Suprapubic skin (tissue), 3 donors: ENCODE data around the gene CLEC16A.

Experiments
- CTCF ChIP-seq, 2 donors: fragments of 200-600 bp in 1 of 2; fragments of 450-650 bp in 1 of 2; sonication (generic) in 1 of 2; IDR thresholded peaks; one replicate each; pipeline ENCODE4 v1.5.1; 2016 to 2019; ENCODE audit warnings: antibody characterized with exemption in 2 of 2, mild to moderate bottlenecking in 1 of 2, moderate library complexity in 1 of 2
- EP300 ChIP-seq: sonication (generic); formaldehyde crosslinking; IDR thresholded peaks from one replicate; pipeline ENCODE4 v1.6.1; 2017; ENCODE audit warnings: antibody characterized with exemption
- POLR2A ChIP-seq, 2 donors: fragments of 450-650 bp; IDR thresholded peaks; one replicate each; pipeline ENCODE4 v1.6.1; 2017; ENCODE audit warnings: antibody characterized with exemption in 2 of 2, mild to moderate bottlenecking in 2 of 2, moderate library complexity in 2 of 2

DNA sequence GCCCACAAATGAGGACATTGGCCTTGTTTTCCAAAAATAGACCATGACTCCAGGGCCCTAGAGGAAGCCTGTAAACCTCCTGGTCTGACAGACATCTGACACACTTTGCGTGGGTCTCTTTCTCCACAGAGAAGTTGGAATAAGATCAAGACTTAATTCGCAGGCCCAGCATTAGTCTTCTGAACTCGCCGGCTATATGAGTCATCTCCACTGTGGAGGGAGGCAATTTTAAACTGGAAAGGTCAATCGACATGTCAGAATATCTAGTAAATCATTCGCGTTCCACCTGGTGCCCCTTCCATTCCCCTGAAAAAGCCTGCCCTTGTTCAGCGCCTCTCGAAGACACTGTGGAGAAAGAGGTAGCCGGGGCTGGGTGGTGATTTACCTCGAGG, 140.1 kb downstream of the CLEC16A start:
- TF ChIP-seq CTCF (IDR thresholded peaks at IDR 0.05), result no peak
- TF ChIP-seq POLR2A (IDR thresholded peaks at IDR 0.05), result no peak
- no peak for TF ChIP-seq EP300
